NCI-H146 treated with DMSO at 0.1 percent for 48 hours (cell line): ENCODE results near the gene EHMT1.
A peak's percentile ranks its signal among the peaks of the same experiment; 100 is the strongest.
"Not testable (repeated sequence)": the region's sequence is repeated elsewhere in the genome, so short reads cannot be mapped to it uniquely, and the experiment has no call there.

Experiments used
- DNase-seq: peaks from one replicate; lab custom pipeline; 2025; ENCODE audit not compliant: unreplicated experiment; lab: John Stamatoyannopoulos, UW

EHMT1 gene

GRCh38 chr9:137590469-137591383, 28.1 kb upstream of the EHMT1 start, which contains the start of gene ZMYND19:
ZMYND19 (minus strand) TSS chr9:137590512; CDS start chr9:137590263, 249 bp downstream.
- DNase-seq: peak; percentile 39

- DNase-seq: no peak
These were observed 26.0 kb upstream of the EHMT1 start for GRCh38 chr9:137592767-137593166.

GRCh38 chr9:137593176-137593575, 25.6 kb upstream of the EHMT1 start:
- no peak for DNase-seq

GRCh38 chr9:137596577-137596976, 22.2 kb upstream of the EHMT1 start:
- not testable (repeated sequence) for DNase-seq

- no peak for DNase-seq
These were observed 19.9 kb upstream of the EHMT1 start for GRCh38 chr9:137598943-137599342.

- DNase-seq: no peak
These were observed 16.1 kb upstream of the EHMT1 start for GRCh38 chr9:137602661-137603060.

GRCh38 chr9:137603879-137604278, 14.9 kb upstream of the EHMT1 start:
- DNase-seq: no peak

- no peak for DNase-seq
These were observed 14.3 kb upstream of the EHMT1 start for GRCh38 chr9:137604345-137605086.

GRCh38 chr9:137605121-137606004, 13.4 kb upstream of the EHMT1 start, which contains the start of gene ARRDC1:
ARRDC1 (plus strand) TSS chr9:137605686; CDS start chr9:137605718, 32 bp downstream.
- DNase-seq: peak; percentile 40

GRCh38 chr9:137606005-137606621, 12.7 kb upstream of the EHMT1 start:
- peak; percentile 26 for DNase-seq

- no peak for DNase-seq
These were observed 12.1 kb upstream of the EHMT1 start for GRCh38 chr9:137606734-137607138.

- DNase-seq: no peak
These were observed 11.5 kb upstream of the EHMT1 start for GRCh38 chr9:137607141-137607857.

GRCh38 chr9:137610944-137611343, 7.9 kb upstream of the EHMT1 start:
- no peak for DNase-seq

GRCh38 chr9:137611623-137612609, 6.9 kb upstream of the EHMT1 start:
- DNase-seq: peak; percentile 53

- no peak for DNase-seq
These were observed 6.1 kb upstream of the EHMT1 start for GRCh38 chr9:137612741-137613142.

- no peak for DNase-seq
These were observed 5.5 kb upstream of the EHMT1 start for GRCh38 chr9:137613259-137613658.

- DNase-seq: no peak
These were observed 4.9 kb upstream of the EHMT1 start for GRCh38 chr9:137613738-137614523.
